Measurements from ENCODE around the gene ZNF627.
"Not testable (repeated sequence)": the region's sequence is repeated elsewhere in the genome, so short reads cannot be mapped to it uniquely, and the experiment has no call there.

Gene ZNF627

GRCh38 chr19:11624069-11624463, 26.8 kb downstream of the ZNF627 start:
- no peak for DNase-seq (ENCODE audit: low read depth)

GRCh38 chr19:11626252-11626651, 29.0 kb downstream of the ZNF627 start:
- DNase-seq (ENCODE audit: low read depth): no peak

- no peak for DNase-seq (ENCODE audit: low read depth)
Measured at GRCh38 chr19:11633223-11633622, 35.9 kb downstream of the ZNF627 start.

GRCh38 chr19:11634018-11634662, 36.9 kb downstream of the ZNF627 start:
- DNase-seq (ENCODE audit: low read depth): not testable (repeated sequence)

- no peak for DNase-seq (ENCODE audit: low read depth)
Measured at GRCh38 chr19:11639245-11639601, 41.9 kb downstream of the ZNF627 start.

- DNase-seq (ENCODE audit: low read depth): peak; percentile 84
Measured at GRCh38 chr19:11639602-11640471, 42.6 kb downstream of the ZNF627 start.

GRCh38 chr19:11641244-11641643, 44.0 kb downstream of the ZNF627 start:
- no peak for DNase-seq (ENCODE audit: low read depth)

GRCh38 chr19:11642902-11643301, 45.6 kb downstream of the ZNF627 start:
- DNase-seq (ENCODE audit: low read depth): no peak

- DNase-seq (ENCODE audit: low read depth): peak; percentile 40
Measured at GRCh38 chr19:11649941-11650340, 52.7 kb downstream of the ZNF627 start.

- DNase-seq (ENCODE audit: low read depth): no peak
Measured at GRCh38 chr19:11651062-11651461, 53.8 kb downstream of the ZNF627 start.

- no peak for DNase-seq (ENCODE audit: low read depth)
Measured at GRCh38 chr19:11652056-11652455, 54.8 kb downstream of the ZNF627 start.

GRCh38 chr19:11652492-11652891, 55.2 kb downstream of the ZNF627 start:
- no peak for DNase-seq (ENCODE audit: low read depth)

- no peak for DNase-seq (ENCODE audit: low read depth)
Measured at GRCh38 chr19:11656535-11656934, 59.3 kb downstream of the ZNF627 start.

GRCh38 chr19:11657307-11657706, 60.0 kb downstream of the ZNF627 start:
- no peak for DNase-seq (ENCODE audit: low read depth)

GRCh38 chr19:11658970-11659369, 61.7 kb downstream of the ZNF627 start:
- DNase-seq (ENCODE audit: low read depth): no peak

- no peak for DNase-seq (ENCODE audit: low read depth)
Measured at GRCh38 chr19:11659612-11660011, 62.3 kb downstream of the ZNF627 start.

- DNase-seq (ENCODE audit: low read depth): no peak
Measured at GRCh38 chr19:11662278-11662677, 65.0 kb downstream of the ZNF627 start.

GRCh38 chr19:11663181-11663591, 65.9 kb downstream of the ZNF627 start:
- no peak for DNase-seq (ENCODE audit: low read depth)

Measured in HS-5 (cell line).